ENCODE measurements around the gene SIVA1.
A peak's percentile ranks its signal among the peaks of the same experiment; 100 is the strongest.

Gene SIVA1

GRCh38 chr14:104784846-104785707, 32.1 kb downstream of the SIVA1 start:
- no peak for DNase-seq (ENCODE audit: low spot score)

- no peak for DNase-seq (ENCODE audit: low spot score)
Observed at GRCh38 chr14:104785708-104786080, 32.7 kb downstream of the SIVA1 start.

- no peak for DNase-seq (ENCODE audit: low spot score)
Observed at GRCh38 chr14:104786091-104786586, 33.2 kb downstream of the SIVA1 start.

- DNase-seq (ENCODE audit: low spot score), result no peak
Observed at GRCh38 chr14:104786726-104787675, 34.1 kb downstream of the SIVA1 start.

- no peak for DNase-seq (ENCODE audit: low spot score)
Observed at GRCh38 chr14:104787736-104788135, 34.8 kb downstream of the SIVA1 start.

- no peak for DNase-seq (ENCODE audit: low spot score)
Observed at GRCh38 chr14:104788161-104788818, 35.3 kb downstream of the SIVA1 start.

GRCh38 chr14:104788873-104789663, 36.1 kb downstream of the SIVA1 start:
- no peak for DNase-seq (ENCODE audit: low spot score)

- DNase-seq (ENCODE audit: low spot score), result no peak
Observed at GRCh38 chr14:104789752-104790743, 37.1 kb downstream of the SIVA1 start.

- DNase-seq (ENCODE audit: low spot score), result no peak
Observed at GRCh38 chr14:104791425-104791824, 38.5 kb downstream of the SIVA1 start.

- no peak for DNase-seq (ENCODE audit: low spot score)
Observed at GRCh38 chr14:104792101-104792884, 39.3 kb downstream of the SIVA1 start.

GRCh38 chr14:104792945-104793702, 40.2 kb downstream of the SIVA1 start:
- DNase-seq (ENCODE audit: low spot score), result no peak

- DNase-seq (ENCODE audit: low spot score), result no peak
Observed at GRCh38 chr14:104793703-104793959, 40.7 kb downstream of the SIVA1 start.

- peak; percentile 76 for DNase-seq (ENCODE audit: low spot score)
Observed at GRCh38 chr14:104794099-104794498, 41.2 kb downstream of the SIVA1 start.

GRCh38 chr14:104794631-104794992, 41.7 kb downstream of the SIVA1 start:
- DNase-seq (ENCODE audit: low spot score), result peak; percentile 71

GRCh38 chr14:104794993-104795780, 42.2 kb downstream of the SIVA1 start, which contains the start of gene AKT1:
Gene AKT1 (minus strand): TSS chr14:104795748. CDS start chr14:104792643, 3,105 bp downstream.
- DNase-seq (ENCODE audit: low spot score), result peak; percentile 60

- peak; percentile 89 for DNase-seq (ENCODE audit: low spot score)
Observed at GRCh38 chr14:104795781-104796686, 43.1 kb downstream of the SIVA1 start.

- no peak for DNase-seq (ENCODE audit: low spot score)
Observed at GRCh38 chr14:104796687-104797081, 43.7 kb downstream of the SIVA1 start.

Measured in hepatic stellate cell (primary cell).